ENCODE results near the gene ARHGAP10.
A peak's percentile ranks its signal among the peaks of the same experiment; 100 is the strongest.

The ARHGAP10 gene

DNA sequence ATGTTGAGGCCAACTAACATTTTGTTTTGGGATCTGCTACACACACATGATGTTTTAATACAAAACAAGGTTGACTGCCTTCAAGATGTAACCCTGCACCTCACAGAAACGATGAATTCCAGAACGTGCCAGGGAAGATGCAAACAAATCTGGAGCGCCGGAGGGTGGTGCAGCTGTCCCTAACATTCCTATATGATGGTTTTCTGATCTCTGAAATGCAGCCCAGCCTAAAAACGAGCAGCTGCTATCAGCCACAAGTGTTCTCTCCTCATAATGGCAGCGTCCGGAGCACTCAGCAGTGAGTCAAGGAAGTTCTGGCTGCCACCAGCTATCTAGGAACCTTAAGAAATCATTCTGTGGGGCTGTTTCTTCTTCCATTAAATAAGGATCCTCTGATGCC lies 376.9 kb downstream of the ARHGAP10 start:
- DNase-seq = no peak

DNA sequence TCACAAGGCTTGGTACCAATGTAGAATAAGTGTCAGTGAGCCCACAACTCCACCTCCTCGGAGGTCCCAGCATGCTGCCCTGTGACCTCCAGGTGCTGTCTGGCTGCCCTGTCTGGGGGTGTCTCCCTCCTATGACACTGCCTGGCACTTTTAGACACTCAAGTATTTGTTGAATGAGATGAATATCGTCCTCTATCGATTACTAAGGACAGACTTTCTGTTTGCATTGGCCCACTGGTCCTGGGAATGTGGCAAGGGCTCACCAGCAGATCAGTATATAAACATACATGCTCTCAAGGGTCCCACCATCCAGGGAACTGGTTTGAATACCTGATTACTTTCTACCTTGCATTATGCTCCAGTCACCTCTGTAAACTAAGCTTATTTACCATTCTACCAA lies 377.3 kb downstream of the ARHGAP10 start:
- no peak for DNase-seq

DNA sequence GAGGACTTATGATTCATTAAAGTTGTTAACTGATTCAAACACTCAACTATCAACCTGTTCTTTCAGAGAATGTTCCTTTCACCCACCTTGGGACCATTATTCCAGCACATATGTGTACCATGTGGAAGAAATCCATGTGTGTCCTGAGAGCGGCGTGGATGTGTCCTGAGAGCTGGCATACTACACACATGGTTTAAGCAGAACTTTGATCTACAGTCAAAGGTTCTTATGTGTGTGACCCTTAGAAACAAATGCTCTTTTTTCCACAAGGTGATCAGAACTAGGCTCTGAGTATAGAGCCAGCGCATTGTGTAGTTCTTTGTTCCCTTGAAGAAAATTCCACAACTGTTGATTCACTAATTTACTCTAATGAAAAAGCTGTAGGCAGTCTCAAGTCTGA lies 378.3 kb downstream of the ARHGAP10 start:
- no peak for DNase-seq

DNA sequence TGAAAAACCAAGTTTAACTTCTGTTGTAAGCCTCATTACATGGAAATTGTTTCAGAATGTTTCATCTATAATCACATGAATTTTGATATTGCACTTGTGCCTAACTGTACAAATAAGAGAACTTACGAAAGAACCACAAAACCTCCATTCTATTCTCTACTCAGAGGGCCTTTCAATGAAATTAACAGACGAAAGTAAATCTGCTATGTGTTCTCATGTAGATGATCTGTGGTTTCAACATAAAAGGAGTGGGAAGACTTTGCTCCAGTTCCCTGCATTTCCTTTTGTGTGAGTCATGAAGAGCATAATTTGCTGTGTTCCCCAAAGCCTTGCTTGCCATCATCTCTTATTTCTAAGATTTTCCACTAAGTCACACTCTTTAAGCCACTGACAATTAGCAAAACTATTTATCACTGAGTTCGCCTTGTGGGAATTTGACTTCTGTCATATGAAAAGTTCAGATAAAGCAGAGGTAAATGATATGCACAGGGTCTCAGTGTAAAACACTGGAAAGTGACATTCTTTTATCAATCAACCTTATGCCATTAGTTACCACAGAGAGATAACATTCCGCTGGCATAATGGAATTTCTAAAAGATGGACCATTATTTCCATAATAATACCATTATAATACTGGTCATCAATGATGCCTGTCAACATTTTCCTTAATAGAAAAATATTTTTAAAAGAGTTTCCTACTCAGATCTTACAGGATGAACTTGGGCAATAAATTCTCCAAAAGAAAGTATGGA lies 380.5 kb downstream of the ARHGAP10 start:
- DNase-seq = no peak

DNA sequence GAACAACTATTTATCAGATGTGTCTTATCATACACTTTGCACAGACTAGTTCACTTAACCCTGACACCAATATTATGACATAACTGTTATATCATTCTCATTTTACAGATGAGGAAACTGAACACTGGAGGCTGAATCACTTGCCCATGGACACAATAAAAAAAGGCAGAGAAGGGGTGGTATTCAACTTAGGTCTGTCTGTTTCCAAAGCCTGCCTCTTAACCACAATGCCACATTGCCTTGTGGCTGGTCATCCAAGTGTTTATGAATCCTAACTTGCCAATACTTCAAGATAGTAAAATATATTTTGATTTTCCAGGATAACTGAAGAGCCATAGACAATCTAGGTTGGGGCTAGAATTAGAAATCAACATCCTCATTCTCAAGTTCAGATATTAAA lies 382.5 kb downstream of the ARHGAP10 start:
- no peak for DNase-seq

DNA sequence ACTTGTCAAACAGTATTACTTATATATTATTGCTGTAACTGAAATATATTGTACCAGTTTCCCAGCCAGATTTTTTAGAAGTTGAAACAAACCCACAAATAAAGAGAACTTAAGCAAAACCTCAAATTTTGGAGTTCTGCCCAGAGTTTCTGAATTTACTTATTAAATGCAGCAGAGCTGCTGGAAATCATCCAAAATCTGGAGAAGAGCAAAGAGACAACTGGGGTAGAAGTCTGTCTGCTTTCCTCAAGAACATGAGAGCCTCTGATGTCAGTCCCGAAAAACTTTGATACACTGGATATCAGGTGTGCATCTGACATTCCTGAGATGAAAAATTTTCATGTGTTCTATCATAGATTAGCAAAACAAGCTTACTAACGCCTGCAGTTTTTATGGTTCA lies 384.4 kb downstream of the ARHGAP10 start:
- peak; percentile 93 for DNase-seq

DNA sequence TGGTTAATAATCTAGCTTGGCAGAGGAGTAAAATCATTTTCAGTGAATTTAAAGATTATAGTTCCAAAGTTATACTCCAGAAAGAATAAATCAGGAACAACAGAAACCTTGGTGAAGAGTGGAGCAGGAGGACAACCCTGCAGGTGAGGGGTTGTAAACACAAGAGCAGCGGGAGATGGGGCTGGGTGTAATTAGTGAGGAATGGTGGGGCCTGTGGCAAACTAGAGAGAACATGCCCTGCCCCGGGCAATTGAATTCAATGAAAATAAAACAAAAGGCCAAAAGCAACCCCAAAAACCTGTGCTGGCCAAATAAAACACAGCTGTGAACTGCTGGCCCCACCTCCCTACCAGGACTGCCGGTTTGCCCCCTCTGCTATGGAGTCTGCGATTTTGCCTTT lies 385.1 kb downstream of the ARHGAP10 start:
- DNase-seq = peak; percentile 96

DNA sequence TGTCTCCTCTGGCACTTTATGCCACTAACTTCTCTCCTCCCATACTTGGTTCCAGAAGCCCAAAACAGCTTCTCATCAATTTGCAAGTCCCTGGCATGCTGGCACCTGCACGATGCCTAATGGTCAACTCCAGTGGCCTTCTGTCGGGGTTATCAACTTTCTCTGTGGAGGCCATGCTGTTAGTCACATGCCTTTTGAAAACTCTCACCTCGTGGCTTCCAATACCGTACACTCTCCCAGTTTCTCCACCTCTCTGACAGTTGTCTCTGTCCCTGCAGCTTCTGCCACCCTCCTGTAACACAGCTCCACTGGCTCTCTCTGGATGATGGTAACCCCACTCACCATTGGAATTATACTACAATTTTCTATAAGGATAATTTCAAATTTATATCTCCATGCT lies 386.3 kb downstream of the ARHGAP10 start:
- no peak for DNase-seq

DNA sequence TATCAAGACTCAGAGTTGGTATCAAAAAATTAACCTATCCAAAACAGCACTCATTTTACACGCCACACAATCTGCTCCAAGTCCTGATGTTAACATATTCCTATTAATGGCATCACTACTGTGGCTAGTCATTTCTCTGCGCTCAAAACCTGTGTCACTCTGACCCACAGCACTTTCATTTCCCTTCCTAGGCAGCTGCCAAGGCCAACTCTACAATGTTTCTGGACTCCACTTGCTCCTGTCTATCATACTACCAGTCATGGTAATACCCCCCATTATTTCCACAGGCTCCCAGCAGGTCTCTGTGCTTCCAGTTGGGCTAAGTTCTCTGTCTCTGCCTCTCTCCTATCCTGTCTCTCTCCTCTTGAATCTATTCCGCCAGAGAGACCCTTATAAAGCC lies 386.7 kb downstream of the ARHGAP10 start:
- no peak for DNase-seq

DNA sequence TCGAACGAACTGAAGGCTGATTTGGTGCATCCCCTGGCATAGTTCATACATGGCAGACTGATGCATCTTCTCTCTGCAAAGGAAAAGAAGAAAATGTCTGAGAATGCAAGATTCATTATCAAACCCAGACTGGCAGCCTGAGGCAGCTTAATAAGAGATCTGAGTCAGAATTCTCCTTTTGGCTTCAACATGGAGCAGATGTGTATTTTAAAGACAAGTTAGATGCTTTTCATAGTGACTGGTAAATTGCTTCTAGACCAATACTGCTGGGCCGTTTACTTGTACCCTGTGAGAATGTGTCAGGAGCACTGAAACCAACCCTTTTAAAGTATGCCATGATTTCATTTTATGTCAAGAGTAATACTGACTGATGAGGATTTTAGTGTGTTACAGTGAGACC lies 388.3 kb downstream of the ARHGAP10 start:
- no peak for DNase-seq
